Hematopoietic multipotent progenitor cell (in vitro differentiated cells): ENCODE results near the gene AMOTL2. TPM values are rescaled to one million over a fixed set of nuclear protein-coding genes. Genes with fewer than 3 reads are reported as not detected.

Source experiments
- small RNA-seq: library from RNA; depleted of rRNA; stranded (forward); fragments of <200 nt; gene quantifications from one replicate; pipeline ENCODE3, GENCODE V24; 2012
- total RNA-seq: library from RNA; depleted of rRNA; stranded (reverse); fragments of >200 nt; gene quantifications from one replicate; pipeline ENCODE4 v1.2.3, GENCODE V29; 2012

AMOTL2 gene
- total RNA-seq, 1 donor: 1.6 TPM

Small RNAs within 50 kb of the gene (small RNA-seq; reads per million reads assigned to genes)
- gene HMGN1P9: not detected
- not detected for gene MIR6827

Other genes with a start within 250 kb of the AMOTL2 start
- gene RYK, start 123.6 kb downstream of the AMOTL2 start, total RNA-seq: 27.2 TPM
- 15.1 TPM for gene ANAPC13, start 111.5 kb upstream of the AMOTL2 start, total RNA-seq
- 15.9 TPM for gene CEP63, start 111.6 kb upstream of the AMOTL2 start, total RNA-seq